Neural cell (in vitro differentiated cells): ENCODE results near the gene HMGB3. TPM values are rescaled to one million over a fixed set of nuclear protein-coding genes. Genes with fewer than 3 reads are reported as not detected.

Experiments
- H2AFZ ChIP-seq: fragments of 200-600, 300-800 bp; sonication (generic), shearing (Covaris generic); 2 replicates; pipeline ENCODE4 v1.6.0; 2014; ENCODE audit warnings: low read depth, mild to moderate bottlenecking, antibody characterized with exemption, low read length, moderate library complexity
- H3F3A ChIP-seq: fragments of 200-600 bp; shearing (Covaris generic); 2 replicates; pipeline ENCODE4 v1.6.1; 2016; ENCODE audit warnings: mild to moderate bottlenecking, moderate library complexity, mixed read lengths, antibody characterized with exemption, low read length; ENCODE audit not compliant: insufficient read depth, poor library complexity, severe bottlenecking
- H3K27ac ChIP-seq: fragments of 200-600, 300-800 bp; sonication (generic), shearing (Covaris generic); 2 replicates; pipeline ENCODE4 v1.5.1; 2014; ENCODE audit warnings: mild to moderate bottlenecking, low read length, moderate library complexity
- H3K27me3 ChIP-seq: fragments of 300-800, 200-600 bp; sonication (generic), shearing (Covaris generic); 2 replicates; pipeline ENCODE4 v1.6.0; 2014; ENCODE audit warnings: mild to moderate bottlenecking, low read depth, low read length, moderate library complexity; ENCODE audit not compliant: insufficient read depth
- H3K36me3 ChIP-seq: fragments of 300-800, 200-600 bp; sonication (generic), shearing (Covaris generic); 2 replicates; pipeline ENCODE4 v1.5.1; 2014; ENCODE audit warnings: mild to moderate bottlenecking, antibody characterized with exemption, low read length, moderate library complexity; ENCODE audit not compliant: insufficient read depth
- H3K4me2 ChIP-seq: fragments of 300-800, 200-600 bp; sonication (generic), shearing (Covaris generic); 2 replicates; pipeline ENCODE4 v1.6.0; 2014; ENCODE audit warnings: mild to moderate bottlenecking, low read length
- H3K4me3 ChIP-seq: fragments of 300-800, 200-600 bp; sonication (generic), shearing (Covaris generic); 2 replicates; pipeline ENCODE4 v1.5.1; 2014; ENCODE audit warnings: mild to moderate bottlenecking, low read length, moderate library complexity
- H3K79me2 ChIP-seq: fragments of 200-600 bp; shearing (Covaris generic); replicated peaks from 2 replicates; pipeline ENCODE4 v1.6.0; 2014; ENCODE audit warnings: mild to moderate bottlenecking, low read length, moderate library complexity; ENCODE audit not compliant: insufficient read depth
- H3K9ac ChIP-seq: fragments of 300-800, 200-600 bp; sonication (generic), shearing (Covaris generic); 2 replicates; pipeline ENCODE4 v1.6.1; 2016; ENCODE audit warnings: mild to moderate bottlenecking, low read length, mixed read lengths
- H3K9me2 ChIP-seq: fragments of 200-600 bp; shearing (Covaris generic); 2 replicates; pipeline ENCODE4 v1.6.1; 2016; ENCODE audit warnings: mild to moderate bottlenecking, low read length, mixed read lengths; ENCODE audit not compliant: insufficient read depth
- H3K9me3 ChIP-seq: fragments of 200-600, 300-800 bp; sonication (generic), shearing (Covaris generic); 2 replicates; pipeline ENCODE4 v1.6.1; 2016; ENCODE audit warnings: mild to moderate bottlenecking, mixed run types, low read length, moderate library complexity, mixed read lengths
- H4K20me1 ChIP-seq: fragments of 200-600 bp; shearing (Covaris generic); 2 replicates; pipeline ENCODE4 v1.6.1; 2016; ENCODE audit warnings: mild to moderate bottlenecking, mixed run types; ENCODE audit not compliant: insufficient read depth
- EP300 ChIP-seq: fragments of 450-650 bp; conservative IDR thresholded peaks from 2 replicates; pipeline ENCODE4 v1.6.1; 2014; ENCODE audit warnings: antibody characterized with exemption, mild to moderate bottlenecking, moderate library complexity; ENCODE audit not compliant: poor library complexity, severe bottlenecking
- EZH2 ChIP-seq: fragments of 200-600, 300-800 bp; shearing (Covaris generic), sonication (generic); IDR thresholded peaks from 2 replicates; pipeline ENCODE4 v1.6.1; 2014; ENCODE audit warnings: antibody characterized with exemption, low read length, borderline replicate concordance, mild to moderate bottlenecking; ENCODE audit not compliant: insufficient read depth, poor library complexity, severe bottlenecking
- MXI1 ChIP-seq: fragments of 450-650 bp; conservative IDR thresholded peaks from 2 replicates; pipeline ENCODE4 v1.6.1; 2014; ENCODE audit warnings: antibody characterized with exemption, mild to moderate bottlenecking; ENCODE audit not compliant: poor library complexity, severe bottlenecking
- POLR2AphosphoS5 ChIP-seq: IDR thresholded peaks from 2 replicates; pipeline ENCODE4 v1.6.1; 2012
- RAD21 ChIP-seq: fragments of 450-650 bp; conservative IDR thresholded peaks from 2 replicates; pipeline ENCODE4 v1.6.1; 2014; ENCODE audit warnings: antibody characterized with exemption, mild to moderate bottlenecking, moderate library complexity
- SMC3 ChIP-seq: fragments of 450-650 bp; conservative IDR thresholded peaks from 2 replicates; pipeline ENCODE4 v1.6.1; 2014; ENCODE audit warnings: antibody characterized with exemption, mild to moderate bottlenecking, moderate library complexity; ENCODE audit not compliant: poor library complexity
- TAF1 ChIP-seq: IDR thresholded peaks from 2 replicates; pipeline ENCODE4 v1.6.1; 2012; ENCODE audit warnings: low read depth
- polyA plus RNA-seq: library from polyadenylated mRNA; depleted of rRNA; stranded (reverse); fragments of >200 nt; gene quantifications from 2 replicates; pipeline ENCODE4 v1.2.3, GENCODE V29; 2014
- TF ChIP-seq, protein P1 (sequence below): IDR thresholded peaks from 2 replicates; pipeline ENCODE4 v1.6.1; 2012; ENCODE audit warnings: borderline replicate concordance
- TF ChIP-seq, protein P2 (sequence below): fragments of 450-650 bp; IDR thresholded peaks from 2 replicates; pipeline ENCODE4 v1.5.1; 2014; ENCODE audit warnings: antibody characterized with exemption, mild to moderate bottlenecking, moderate library complexity; ENCODE audit not compliant: poor library complexity, severe bottlenecking

The HMGB3 gene
- polyA plus RNA-seq, 1 donor from 2014 or later, result 249 TPM

DNA sequence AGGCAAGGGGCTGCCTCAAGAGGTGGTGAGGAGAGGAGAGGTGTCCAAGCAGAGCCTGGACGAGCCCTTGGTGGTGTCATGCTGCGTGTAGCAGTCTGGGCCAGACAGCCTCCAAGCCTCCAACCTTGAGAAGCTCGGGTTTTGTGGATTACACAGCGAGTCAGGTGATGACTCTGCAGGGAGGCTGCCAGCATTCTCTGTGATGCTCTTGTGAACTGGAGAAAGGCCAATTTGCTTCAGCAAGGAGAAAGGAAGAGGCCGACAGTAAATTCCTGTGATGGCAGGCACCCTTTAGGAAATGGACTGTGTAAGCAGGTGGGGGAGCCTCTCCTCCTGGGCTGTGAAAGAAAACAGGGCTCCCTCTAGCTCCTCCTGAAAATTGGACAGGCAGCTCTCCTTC lies 48.7 kb upstream of the HMGB3 start:
- H2AFZ ChIP-seq, result no peak overlapping the region
- no peaks in the 10 kb centered on the region for H3K9me3 ChIP-seq
- H3K4me3 ChIP-seq, result no peak overlapping the region
- H3K79me2 ChIP-seq, result no peaks in the 10 kb centered on the region
- no peak overlapping the region for H3K9ac ChIP-seq
- no peaks in the 10 kb centered on the region for H4K20me1 ChIP-seq
- no peaks in the 10 kb centered on the region for H3K9me2 ChIP-seq
- no peak overlapping the region for H3K27ac ChIP-seq
- no peaks in the 10 kb centered on the region for H3K27me3 ChIP-seq
- no peak overlapping the region for H3K4me2 ChIP-seq
- TF ChIP-seq POLR2AphosphoS5 (no peak), RAD21 (no peak), SMC3 (no peak), EP300 (no peak), MXI1 (no peak), EZH2 (no peak), TAF1 (no peak)
- TF ChIP-seq, protein P1, sequence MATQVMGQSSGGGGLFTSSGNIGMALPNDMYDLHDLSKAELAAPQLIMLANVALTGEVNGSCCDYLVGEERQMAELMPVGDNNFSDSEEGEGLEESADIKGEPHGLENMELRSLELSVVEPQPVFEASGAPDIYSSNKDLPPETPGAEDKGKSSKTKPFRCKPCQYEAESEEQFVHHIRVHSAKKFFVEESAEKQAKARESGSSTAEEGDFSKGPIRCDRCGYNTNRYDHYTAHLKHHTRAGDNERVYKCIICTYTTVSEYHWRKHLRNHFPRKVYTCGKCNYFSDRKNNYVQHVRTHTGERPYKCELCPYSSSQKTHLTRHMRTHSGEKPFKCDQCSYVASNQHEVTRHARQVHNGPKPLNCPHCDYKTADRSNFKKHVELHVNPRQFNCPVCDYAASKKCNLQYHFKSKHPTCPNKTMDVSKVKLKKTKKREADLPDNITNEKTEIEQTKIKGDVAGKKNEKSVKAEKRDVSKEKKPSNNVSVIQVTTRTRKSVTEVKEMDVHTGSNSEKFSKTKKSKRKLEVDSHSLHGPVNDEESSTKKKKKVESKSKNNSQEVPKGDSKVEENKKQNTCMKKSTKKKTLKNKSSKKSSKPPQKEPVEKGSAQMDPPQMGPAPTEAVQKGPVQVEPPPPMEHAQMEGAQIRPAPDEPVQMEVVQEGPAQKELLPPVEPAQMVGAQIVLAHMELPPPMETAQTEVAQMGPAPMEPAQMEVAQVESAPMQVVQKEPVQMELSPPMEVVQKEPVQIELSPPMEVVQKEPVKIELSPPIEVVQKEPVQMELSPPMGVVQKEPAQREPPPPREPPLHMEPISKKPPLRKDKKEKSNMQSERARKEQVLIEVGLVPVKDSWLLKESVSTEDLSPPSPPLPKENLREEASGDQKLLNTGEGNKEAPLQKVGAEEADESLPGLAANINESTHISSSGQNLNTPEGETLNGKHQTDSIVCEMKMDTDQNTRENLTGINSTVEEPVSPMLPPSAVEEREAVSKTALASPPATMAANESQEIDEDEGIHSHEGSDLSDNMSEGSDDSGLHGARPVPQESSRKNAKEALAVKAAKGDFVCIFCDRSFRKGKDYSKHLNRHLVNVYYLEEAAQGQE, result no peak
- TF ChIP-seq, protein P2, sequence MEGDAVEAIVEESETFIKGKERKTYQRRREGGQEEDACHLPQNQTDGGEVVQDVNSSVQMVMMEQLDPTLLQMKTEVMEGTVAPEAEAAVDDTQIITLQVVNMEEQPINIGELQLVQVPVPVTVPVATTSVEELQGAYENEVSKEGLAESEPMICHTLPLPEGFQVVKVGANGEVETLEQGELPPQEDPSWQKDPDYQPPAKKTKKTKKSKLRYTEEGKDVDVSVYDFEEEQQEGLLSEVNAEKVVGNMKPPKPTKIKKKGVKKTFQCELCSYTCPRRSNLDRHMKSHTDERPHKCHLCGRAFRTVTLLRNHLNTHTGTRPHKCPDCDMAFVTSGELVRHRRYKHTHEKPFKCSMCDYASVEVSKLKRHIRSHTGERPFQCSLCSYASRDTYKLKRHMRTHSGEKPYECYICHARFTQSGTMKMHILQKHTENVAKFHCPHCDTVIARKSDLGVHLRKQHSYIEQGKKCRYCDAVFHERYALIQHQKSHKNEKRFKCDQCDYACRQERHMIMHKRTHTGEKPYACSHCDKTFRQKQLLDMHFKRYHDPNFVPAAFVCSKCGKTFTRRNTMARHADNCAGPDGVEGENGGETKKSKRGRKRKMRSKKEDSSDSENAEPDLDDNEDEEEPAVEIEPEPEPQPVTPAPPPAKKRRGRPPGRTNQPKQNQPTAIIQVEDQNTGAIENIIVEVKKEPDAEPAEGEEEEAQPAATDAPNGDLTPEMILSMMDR, result no peak
- H3K36me3 ChIP-seq, result no peaks in the 10 kb centered on the region
- no peaks in the 10 kb centered on the region for H3F3A ChIP-seq

DNA sequence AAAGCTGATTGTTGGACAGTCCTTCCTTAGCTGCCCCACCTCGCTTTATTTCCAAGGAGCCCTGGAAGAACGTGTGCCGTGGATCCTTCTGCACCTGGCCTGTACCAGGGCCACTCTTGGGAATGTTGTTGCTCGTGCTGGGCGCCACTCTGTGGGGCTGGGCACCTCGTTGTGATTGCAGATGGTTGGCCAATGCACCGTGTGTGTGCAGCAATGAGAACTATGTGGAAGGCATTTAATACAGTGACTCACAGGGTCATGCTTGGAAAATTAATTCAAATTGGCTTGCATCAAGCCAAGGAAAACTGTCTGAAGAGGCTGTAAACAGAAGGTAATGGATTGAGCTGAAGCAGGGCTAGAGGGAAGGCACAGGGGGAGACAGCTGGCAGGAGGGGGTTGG lies 47.7 kb upstream of the HMGB3 start:
- no peaks in the 10 kb centered on the region for H3F3A ChIP-seq
- no peak overlapping the region for H3K9ac ChIP-seq
- no peak overlapping the region for H3K4me3 ChIP-seq
- no peaks in the 10 kb centered on the region for H3K79me2 ChIP-seq
- no peaks in the 10 kb centered on the region for H3K27me3 ChIP-seq
- H3K9me3 ChIP-seq, result no peaks in the 10 kb centered on the region
- no peak overlapping the region for H3K4me2 ChIP-seq
- H3K36me3 ChIP-seq, result no peaks in the 10 kb centered on the region
- H3K9me2 ChIP-seq, result no peaks in the 10 kb centered on the region
- H3K27ac ChIP-seq, result no peak overlapping the region
- H4K20me1 ChIP-seq, result no peaks in the 10 kb centered on the region
- TF ChIP-seq, protein P1, result no peak
- TF ChIP-seq TAF1 (no peak), EZH2 (no peak)
- no peak overlapping the region for H2AFZ ChIP-seq
